ENCODE data around the gene RNF207.

The RNF207 gene

GRCh38 chr1:6205849-6206519 is at the start of gene RNF207:
TSS of gene RNF207 (plus strand) at chr1:6206119. CDS start at chr1:6206536, 417 bp downstream.
- DNase-seq = peak; percentile 34

GRCh38 chr1:6157132-6157527 is 48.8 kb upstream of the RNF207 start:
- DNase-seq = no peak

- no peak for DNase-seq
Measured at GRCh38 chr1:6157528-6158174, 48.3 kb upstream of the RNF207 start.

GRCh38 chr1:6158181-6158580 is 47.7 kb upstream of the RNF207 start:
- DNase-seq = no peak

GRCh38 chr1:6162341-6162740 is 43.6 kb upstream of the RNF207 start:
- no peak for DNase-seq

- no peak for DNase-seq
Measured at GRCh38 chr1:6162773-6163172, 43.1 kb upstream of the RNF207 start.

- no peak for DNase-seq
Measured at GRCh38 chr1:6163191-6163972, 42.5 kb upstream of the RNF207 start.

GRCh38 chr1:6163973-6164617 is 41.8 kb upstream of the RNF207 start:
- DNase-seq = no peak

GRCh38 chr1:6165027-6165426 is 40.9 kb upstream of the RNF207 start:
- DNase-seq = no peak

GRCh38 chr1:6165441-6165985 is 40.4 kb upstream of the RNF207 start:
- no peak for DNase-seq

GRCh38 chr1:6166221-6166620 is 39.7 kb upstream of the RNF207 start:
- no peak for DNase-seq

GRCh38 chr1:6166655-6167390 is 39.1 kb upstream of the RNF207 start:
- DNase-seq = no peak

GRCh38 chr1:6167391-6168303 is 38.3 kb upstream of the RNF207 start:
- DNase-seq = no peak

GRCh38 chr1:6168947-6169586 is 36.9 kb upstream of the RNF207 start:
- DNase-seq = no peak

- no peak for DNase-seq
Measured at GRCh38 chr1:6170116-6170741, 35.7 kb upstream of the RNF207 start.

- no peak for DNase-seq
Measured at GRCh38 chr1:6170742-6171201, 35.1 kb upstream of the RNF207 start.

- DNase-seq = no peak
Measured at GRCh38 chr1:6171548-6172124, 34.3 kb upstream of the RNF207 start.

- no peak for DNase-seq
Measured at GRCh38 chr1:6172549-6172948, 33.4 kb upstream of the RNF207 start.

GRCh38 chr1:6174621-6175410 is 31.1 kb upstream of the RNF207 start:
- DNase-seq = no peak
